SK-N-MC (cell line): ENCODE data around the gene NPPB.

Source experiments
- EZH2 ChIP-seq: fragments of 200-600 bp; sonication (generic); IDR thresholded peaks from one replicate; pipeline ENCODE4 v1.6.1; 2017; ENCODE audit warnings: antibody characterized with exemption
- POLR2AphosphoS5 ChIP-seq: IDR thresholded peaks from 2 replicates; pipeline ENCODE4 v1.6.1; 2012; ENCODE audit warnings: mild to moderate bottlenecking, low read depth, low read length, borderline replicate concordance

GRCh38 chr1:11842154-11843041, 16.3 kb downstream of the NPPB start:
- TF ChIP-seq EZH2 (no peak), POLR2AphosphoS5 (no peak)
